VCaP (cell line): Measurements from ENCODE around the gene C2.

Source experiments
- H3K27ac ChIP-seq: fragments of 450-650 bp; 2 replicates; pipeline ENCODE4 v1.5.1; 2017
- CTCF ChIP-seq: fragments of 450-650 bp; conservative IDR thresholded peaks from 2 replicates; pipeline ENCODE4 v1.5.1; 2017; ENCODE audit warnings: mild to moderate bottlenecking, moderate library complexity

The C2 gene

DNA sequence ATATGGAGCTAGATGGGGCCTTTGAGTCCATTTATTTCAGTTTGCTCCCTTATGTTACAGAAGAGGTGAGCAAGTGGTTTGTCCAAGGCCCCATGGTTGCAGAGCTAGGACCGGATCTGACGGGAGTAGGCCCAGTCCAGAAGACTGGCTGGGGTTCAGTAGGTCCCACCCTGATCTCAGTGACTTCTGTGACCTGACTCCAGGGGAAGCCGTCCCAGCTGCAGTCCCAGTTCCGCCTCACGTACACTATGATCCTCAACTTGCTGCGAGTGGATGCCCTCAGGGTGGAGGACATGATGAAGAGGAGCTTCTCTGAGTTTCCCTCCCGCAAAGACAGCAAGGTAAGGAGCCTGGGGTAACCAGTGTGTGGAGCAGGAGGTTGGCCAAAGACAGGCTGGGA lies 39.0 kb downstream of the C2 start:
- no peak for TF ChIP-seq CTCF
- no peak overlapping the region for H3K27ac ChIP-seq

DNA sequence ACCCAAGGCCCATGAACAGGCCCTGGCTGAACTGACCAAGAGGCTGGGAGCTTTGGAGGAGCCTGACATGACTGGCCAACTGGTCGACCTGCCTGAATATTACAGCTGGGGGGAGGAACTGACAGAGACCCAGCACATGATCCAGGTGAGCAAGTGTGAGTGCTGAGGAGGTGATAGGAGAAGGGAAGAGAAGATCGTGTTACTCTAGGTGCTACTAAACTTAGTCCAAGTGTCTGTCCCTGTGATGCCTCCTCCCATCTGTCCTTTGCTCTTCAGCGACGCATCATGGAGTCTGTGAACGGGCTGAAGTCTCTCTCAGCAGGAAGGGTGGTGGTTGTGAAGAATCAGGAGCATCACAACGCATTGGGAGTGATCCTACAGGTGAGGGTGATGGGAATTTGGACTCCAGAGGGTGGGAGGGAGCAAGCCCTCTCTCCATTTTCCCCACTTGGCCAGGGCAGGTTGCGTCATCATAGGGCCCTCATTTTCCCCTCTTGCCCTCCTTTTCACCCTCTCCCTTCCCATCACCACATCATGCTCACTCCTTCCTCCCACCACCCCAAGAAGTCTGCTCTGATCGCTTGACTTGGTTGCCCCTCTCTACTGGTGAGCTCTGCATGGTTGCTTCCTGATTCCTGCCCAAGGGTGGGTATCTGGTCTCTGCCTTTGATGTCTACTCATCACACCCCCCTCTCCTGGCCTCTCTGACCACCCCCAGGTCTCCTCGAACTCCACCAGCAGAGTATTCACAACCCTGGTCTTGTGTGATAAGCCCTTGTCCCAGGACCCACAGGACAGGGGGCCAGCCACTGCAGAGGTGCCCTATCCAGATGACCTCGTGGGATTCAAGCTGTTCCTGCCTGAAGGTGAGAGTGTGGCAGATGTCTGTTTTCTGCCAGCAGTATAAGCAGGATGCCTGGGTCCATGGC lies 39.7 kb downstream of the C2 start:
- no peak overlapping the region for H3K27ac ChIP-seq
- no peak for TF ChIP-seq CTCF

GRCh38 chr6:31967926-31968320 lies 40.4 kb downstream of the C2 start:
- H3K27ac ChIP-seq: no peak overlapping the region

GRCh38 chr6:31968326-31968725 lies 40.8 kb downstream of the C2 start:
- H3K27ac ChIP-seq: no peak overlapping the region
- no peak for TF ChIP-seq CTCF

More at GRCh38 chr6:31967926-31968320, 40.4 kb downstream of the C2 start:
- no peak for TF ChIP-seq CTCF

- TF ChIP-seq CTCF: no peak
These were observed 41.5 kb downstream of the C2 start for GRCh38 chr6:31968791-31969711.

DNA sequence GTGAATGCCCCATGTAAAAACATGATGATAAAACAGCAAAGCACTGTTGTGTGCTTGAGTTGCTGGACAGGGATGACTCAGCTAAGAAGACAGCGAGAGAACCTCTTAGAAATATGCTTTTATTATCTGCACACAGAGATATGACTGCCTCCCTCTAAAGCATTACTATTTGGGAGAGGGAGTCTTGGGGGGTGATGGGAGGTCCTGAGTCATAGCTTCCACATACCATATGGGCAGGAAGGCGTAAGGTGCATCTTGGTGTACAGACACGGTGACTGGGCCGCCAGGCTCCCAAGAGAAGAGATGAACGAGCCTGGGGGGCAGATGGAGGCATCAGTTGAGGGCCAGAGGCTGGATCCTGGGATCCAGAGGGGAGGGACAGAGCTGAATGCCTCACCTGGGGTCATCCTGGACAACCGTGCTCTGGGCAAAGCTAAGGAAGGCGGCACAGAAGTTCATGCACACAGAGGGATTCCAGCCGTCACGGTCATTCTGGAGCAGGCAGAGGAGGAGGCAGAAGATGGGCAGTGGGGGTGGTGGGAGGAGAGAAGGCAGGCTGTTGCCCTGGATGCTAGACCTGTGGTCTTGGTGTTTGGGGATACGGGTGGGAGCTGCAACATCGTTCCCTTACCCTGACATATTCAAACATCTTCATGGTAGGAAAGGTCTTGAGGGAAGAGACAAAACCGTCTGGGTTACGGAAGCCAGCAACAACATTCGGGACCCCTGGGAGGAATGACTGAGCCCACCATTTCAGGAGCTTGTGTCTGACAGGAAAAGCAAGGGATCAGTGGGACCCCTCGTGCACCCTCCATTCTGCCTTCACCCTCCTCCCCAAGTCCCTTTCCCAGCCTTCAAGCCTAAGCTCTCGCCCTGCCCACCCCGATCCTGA lies 42.4 kb downstream of the C2 start:
- H3K27ac ChIP-seq: peak overlapping the region; percentile 85; the same call in 1 of the 2 replicates

More at GRCh38 chr6:31968791-31969711, 41.5 kb downstream of the C2 start:
- no peak overlapping the region for H3K27ac ChIP-seq

More for the DNA sequence above, 42.4 kb downstream of the C2 start:
- TF ChIP-seq CTCF: no peak
